Heart right ventricle (tissue), 16 donors: ENCODE measurements around the gene PSME4. TPM values are rescaled to one million over a fixed set of nuclear protein-coding genes. Genes with fewer than 3 reads are reported as not detected.
A peak's percentile ranks its signal among the peaks of the same experiment; 100 is the strongest.

Experiments used
- ATAC-seq, 8 donors: fragments of 200-7000 bp; cut with Tn5 transposase; one replicate each; pipeline ENCODE4 v1.9.1; 2020; ENCODE audit warnings: mild to moderate bottlenecking in 8 of 8, moderate library complexity in 8 of 8, moderate number of reproducible peaks in 1 of 8
- DNase-seq, 2 donors: peaks; one replicate each; pipeline ENCODE4 v3.0.0-alpha.2; 2020
- H3K27ac ChIP-seq, 10 donors: fragments of 200-600 bp; sonication (generic) in 2 of 10; one replicate each; pipeline versions ENCODE4 v1.5.0 to v1.8.0; 2020 to 2022; ENCODE audit warnings: mild to moderate bottlenecking in 3 of 10
- H3K27me3 ChIP-seq, 7 donors: fragments of 200-600 bp; one replicate each; pipeline ENCODE4 v1.8.0; 2021 to 2022; ENCODE audit warnings: mild to moderate bottlenecking in 2 of 7
- H3K36me3 ChIP-seq, 9 donors: fragments of 200-600 bp; sonication (generic) in 1 of 9; one replicate each; pipeline versions ENCODE4 v1.5.0 to v1.8.0; 2020 to 2022; ENCODE audit warnings: mild to moderate bottlenecking in 2 of 9
- H3K4me1 ChIP-seq, 9 donors: fragments of 200-600 bp; sonication (generic) in 1 of 9; one replicate each; pipeline versions ENCODE4 v1.5.0 to v1.8.0; 2020 to 2022; ENCODE audit warnings: mild to moderate bottlenecking in 4 of 9
- H3K4me3 ChIP-seq, 10 donors: fragments of 200-600 bp; sonication (generic) in 2 of 10; one replicate each; pipeline versions ENCODE4 v1.5.0 to v1.8.0; 2020 to 2022; ENCODE audit warnings: mild to moderate bottlenecking in 7 of 10, moderate library complexity in 2 of 10
- H3K9me3 ChIP-seq, 11 donors: fragments of 200-600 bp in 10 of 11; sonication (generic) in 2 of 11; one replicate each; pipeline versions ENCODE4 v1.5.0 to v1.8.0; 2013 to 2022; ENCODE audit warnings: mild to moderate bottlenecking in 2 of 11, control low read depth in 1 of 11, moderate library complexity in 1 of 11
- WGBS, 2 donors: extraction: QIAGEN DNeasy Blood & Tissue Kit; methylation state at CpG; one replicate each; pipeline ENCODE4 v1.1.7; 2013; ENCODE audit warnings: inconsistent platforms in 1 of 2; 5-methylcytosine and 5-hydroxymethylcytosine counted together
- intact Hi-C, 10 donors: fragments of 100-400 bp; cut with DNase I; formaldehyde crosslinking; loops; one replicate each; pipeline versions ENCODE4 v1.11.1 to v1.14.2; 2022
- polyA plus RNA-seq, 2 donors: library from polyadenylated mRNA; stranded (reverse); fragments of 200-250 nt; gene quantifications; one replicate each; pipeline ENCODE4 v1.2.3, GENCODE V29; 2013
- total RNA-seq, 10 donors: library from RNA; stranded (reverse); fragmentation: NEBNext Ultra II Directional in 3 of 10; extraction: Animal tissue kit (Norgen Biotek cat#: 25700) in 3 of 10; gene quantifications; one replicate each; pipeline versions ENCODE4 v1.2.1 to v1.2.4, GENCODE V29; 2021 to 2023
- TF ChIP-seq, protein P1 (sequence below), 9 donors: fragments of 200-600 bp; sonication (generic) in 2 of 9; IDR thresholded peaks; one replicate each; pipeline versions ENCODE4 v1.5.0 to v1.8.0; 2021 to 2022; ENCODE audit warnings: antibody characterized with exemption in 9 of 9, mild to moderate bottlenecking in 5 of 9, moderate library complexity in 1 of 9
- donor health status: Arrhythmogenic right ventricular cardiomyopathy.
- donor health status: ischemic (EF 13 %, LVEDD 7.1; RV severe dilation, severe dysfunction).
- donor health status: healthy with polysubstance abuse.
- donor health status: DM: no; HTN: yes; CAD: no.
- donor health status: DM: no; HTN: no; CAD: no.
- donor health status: ischemic (EF 25% LVEDD 6.9; RV normal size, moderate dysfunction).
- donor health status: ischemic (EF 25% LVEDD 5.7; RV mildly dilated, moderate dysfunction).
- donor health status: healthy.
- donor health status: DM: yes; HTN: yes; CAD: no.
- donor health status: Ischemic cardiomyopathy.
- donor health status: ischemic (EF 35%, LVEDD 5.7; RV mildly dilated, moderate dysfunction).
- donor health status: nonischemic (EF 11% LVEDD 7.7; RV severe dilation, severe dysfunction).
- donor health status: DM: yes; HTN: yes; CAD: no.
- donor health status: PGD.
- donor health status: ischemic (EF 29% LVEDD 5.4; RV normal size, mild dysfunction).
- donor health status: nonischemic (EF 23%, LVEDD 6.1; RV moderate dilation, normal function).

Gene PSME4
- total and polyA plus RNA-seq, 12 donors: 36.1 to 77.8 (median 65.6) TPM

DNA sequence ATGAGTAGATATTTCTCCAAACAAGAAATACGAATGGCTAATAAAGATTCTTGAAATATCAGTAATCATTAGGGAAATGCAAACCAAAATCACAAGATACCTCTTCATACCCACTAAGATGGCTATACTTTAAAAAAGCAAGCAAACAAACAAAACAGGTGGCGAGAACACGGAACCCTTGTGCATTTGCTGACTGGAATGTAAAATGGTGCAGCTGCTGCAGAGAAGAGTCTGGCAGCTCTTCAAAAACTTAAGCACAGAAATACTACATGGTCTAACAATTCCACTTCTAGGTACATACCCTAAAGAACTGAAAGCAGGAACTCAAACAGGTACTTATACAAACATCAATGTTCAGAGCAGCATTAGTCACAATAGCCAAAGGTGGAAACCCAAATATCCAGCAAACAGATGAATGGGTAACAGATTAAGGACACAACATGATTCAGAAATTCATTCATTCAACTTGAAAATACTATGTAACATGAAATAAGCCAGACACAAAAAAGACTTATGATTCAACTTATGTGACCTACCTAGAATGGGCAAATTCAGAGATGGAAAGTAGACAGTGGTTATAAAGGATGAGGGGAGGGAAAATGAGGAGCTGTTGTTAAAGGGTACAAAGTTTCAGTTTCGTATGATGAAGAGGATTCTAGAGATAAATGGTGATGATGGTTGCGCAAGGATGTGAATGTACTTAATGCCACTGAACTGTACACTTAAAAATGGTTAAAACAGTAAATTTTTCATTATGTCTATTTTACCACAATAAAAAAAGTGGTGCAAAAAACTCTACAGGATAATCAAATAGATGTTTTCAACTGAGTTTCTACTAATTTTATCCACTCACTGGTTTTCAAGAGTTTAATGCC, 84.2 kb downstream of the PSME4 start:
- TF ChIP-seq, protein P1, sequence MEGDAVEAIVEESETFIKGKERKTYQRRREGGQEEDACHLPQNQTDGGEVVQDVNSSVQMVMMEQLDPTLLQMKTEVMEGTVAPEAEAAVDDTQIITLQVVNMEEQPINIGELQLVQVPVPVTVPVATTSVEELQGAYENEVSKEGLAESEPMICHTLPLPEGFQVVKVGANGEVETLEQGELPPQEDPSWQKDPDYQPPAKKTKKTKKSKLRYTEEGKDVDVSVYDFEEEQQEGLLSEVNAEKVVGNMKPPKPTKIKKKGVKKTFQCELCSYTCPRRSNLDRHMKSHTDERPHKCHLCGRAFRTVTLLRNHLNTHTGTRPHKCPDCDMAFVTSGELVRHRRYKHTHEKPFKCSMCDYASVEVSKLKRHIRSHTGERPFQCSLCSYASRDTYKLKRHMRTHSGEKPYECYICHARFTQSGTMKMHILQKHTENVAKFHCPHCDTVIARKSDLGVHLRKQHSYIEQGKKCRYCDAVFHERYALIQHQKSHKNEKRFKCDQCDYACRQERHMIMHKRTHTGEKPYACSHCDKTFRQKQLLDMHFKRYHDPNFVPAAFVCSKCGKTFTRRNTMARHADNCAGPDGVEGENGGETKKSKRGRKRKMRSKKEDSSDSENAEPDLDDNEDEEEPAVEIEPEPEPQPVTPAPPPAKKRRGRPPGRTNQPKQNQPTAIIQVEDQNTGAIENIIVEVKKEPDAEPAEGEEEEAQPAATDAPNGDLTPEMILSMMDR (IDR thresholded peaks at IDR 0.05): no peak
- no peak for ATAC-seq
- Histone ChIP-seq H3K4me1 (no peaks in the 10 kb centered on the region), H3K9me3 (no peaks in the 10 kb centered on the region), H3K27ac (no peak overlapping the region), H3K4me3 (no peak overlapping the region), H3K36me3 (peaks cover 0 to 100% (median 74%) of the 10 kb centered on the region in 9 donors), H3K27me3 (no peaks in the 10 kb centered on the region)
- 90% methylated on average over 5 of the region's 5 CpGs for WGBS, 2 donors
- intact Hi-C loops: loop anchor here in 1 of 10 donors (10.0 kb wide), 1 partner anchor 48 kb away; no protein-coding TSS in a partner anchor
- no peak for DNase-seq

DNA sequence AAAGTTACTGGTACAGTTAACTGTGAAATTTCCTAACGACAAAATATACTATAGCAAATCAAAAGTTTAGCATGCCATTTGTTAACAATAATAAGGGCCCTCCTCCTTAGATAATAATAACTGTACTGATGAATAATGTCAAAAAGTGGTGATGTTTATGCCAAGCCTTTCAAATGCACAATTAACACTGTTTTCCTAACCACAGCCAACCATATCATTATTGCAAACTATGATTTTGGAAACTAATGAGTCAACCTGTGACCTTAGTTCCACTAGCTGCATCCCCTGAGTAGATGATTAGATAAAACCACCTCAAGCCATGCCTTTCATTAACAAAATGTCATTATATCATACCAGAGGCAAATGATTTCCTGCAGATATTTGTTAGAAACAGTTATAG, 85.9 kb downstream of the PSME4 start:
- WGBS, 2 donors: 89 to 96% methylated on average over 1 of the region's 1 CpG
- TF ChIP-seq, protein P1 (IDR thresholded peaks at IDR 0.05): no peak
- DNase-seq (no peak), ATAC-seq (no peak)
- intact Hi-C loops: loop anchor here in 1 of 10 donors (10.0 kb wide), 1 partner anchor 50 kb away; no protein-coding TSS in a partner anchor
- Histone ChIP-seq H3K36me3 (peaks cover 0 to 100% (median 67%) of the 10 kb centered on the region in 9 donors), H3K27ac (no peak overlapping the region), H3K4me1 (no peaks in the 10 kb centered on the region), H3K9me3 (no peaks in the 10 kb centered on the region), H3K4me3 (no peak overlapping the region), H3K27me3 (no peaks in the 10 kb centered on the region)

DNA sequence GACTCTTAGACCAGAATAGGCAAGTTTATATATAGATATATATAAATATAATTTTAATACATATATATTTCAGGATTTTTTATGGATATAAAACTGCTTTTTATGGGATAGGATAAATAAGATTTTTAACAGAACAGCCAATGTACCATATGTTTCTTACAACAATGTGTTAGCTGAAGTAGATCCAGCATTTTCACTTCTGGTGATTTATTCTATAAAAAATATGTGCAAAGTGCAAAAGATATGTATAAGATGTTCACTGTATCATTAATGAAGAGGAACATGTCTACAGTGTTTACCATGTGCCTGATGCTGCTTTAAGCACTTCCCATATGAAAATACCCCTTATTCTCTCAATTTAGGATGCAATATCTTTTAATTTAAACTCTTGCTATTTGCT, 88.8 kb downstream of the PSME4 start:
- H3K36me3 ChIP-seq: peaks cover 0 to 99% (median 44%) of the 10 kb centered on the region in 9 donors
- DNase-seq: no peak
- H3K27me3 ChIP-seq: no peaks in the 10 kb centered on the region
- no peaks in the 10 kb centered on the region for H3K9me3 ChIP-seq
- ATAC-seq: no peak
- no peak overlapping the region for H3K27ac ChIP-seq
- intact Hi-C loops: loop anchor here in 1 of 10 donors (10.0 kb wide), 1 partner anchor 53 kb away; no protein-coding TSS in a partner anchor
- TF ChIP-seq, protein P1 (IDR thresholded peaks at IDR 0.05): no peak
- no peak overlapping the region for H3K4me3 ChIP-seq
- no peaks in the 10 kb centered on the region for H3K4me1 ChIP-seq

DNA sequence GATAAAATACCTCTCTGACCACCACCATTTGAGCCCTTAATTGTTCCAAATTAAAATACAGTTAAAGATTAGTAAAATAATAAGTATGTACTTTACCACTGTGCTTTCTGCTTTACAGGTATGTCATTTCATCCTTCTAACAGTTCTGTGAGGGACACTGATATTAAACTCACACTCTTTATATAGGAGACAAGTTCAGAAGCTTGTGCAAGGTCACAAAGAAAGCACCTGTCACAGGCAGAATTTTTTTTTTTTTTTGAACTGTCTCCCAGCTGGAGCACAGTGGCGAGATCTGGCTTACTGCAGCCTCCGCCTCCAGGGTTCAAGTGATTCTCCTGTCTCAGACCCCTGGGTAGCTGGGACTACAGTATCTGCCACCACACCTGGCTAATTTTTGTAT, 89.4 kb downstream of the PSME4 start:
- H3K4me1 ChIP-seq: no peaks in the 10 kb centered on the region
- intact Hi-C loops: loop anchor here in 1 of 10 donors (10.0 kb wide), 1 partner anchor 53 kb away; no protein-coding TSS in a partner anchor
- ATAC-seq (peak in 1 of 8 donors; percentile 11), DNase-seq (no peak)
- TF ChIP-seq, protein P1 (IDR thresholded peaks at IDR 0.05): no peak
- H3K27me3 ChIP-seq: no peaks in the 10 kb centered on the region
- no peak overlapping the region for H3K4me3 ChIP-seq
- WGBS, 2 donors: 97 to 100% methylated on average over 2 of the region's 2 CpGs
- no peak overlapping the region for H3K27ac ChIP-seq
- H3K9me3 ChIP-seq: no peaks in the 10 kb centered on the region
- peaks cover 0 to 99% (median 39%) of the 10 kb centered on the region in 9 donors for H3K36me3 ChIP-seq
